ENCODE measurements around the gene LRRC8E.
"Not testable (repeated sequence)": the region's sequence is repeated elsewhere in the genome, so short reads cannot be mapped to it uniquely, and the experiment has no call there.

Gene LRRC8E

GRCh38 chr19:7856109-7856591, 32.2 kb upstream of the LRRC8E start:
- TF ChIP-seq, protein P1, sequence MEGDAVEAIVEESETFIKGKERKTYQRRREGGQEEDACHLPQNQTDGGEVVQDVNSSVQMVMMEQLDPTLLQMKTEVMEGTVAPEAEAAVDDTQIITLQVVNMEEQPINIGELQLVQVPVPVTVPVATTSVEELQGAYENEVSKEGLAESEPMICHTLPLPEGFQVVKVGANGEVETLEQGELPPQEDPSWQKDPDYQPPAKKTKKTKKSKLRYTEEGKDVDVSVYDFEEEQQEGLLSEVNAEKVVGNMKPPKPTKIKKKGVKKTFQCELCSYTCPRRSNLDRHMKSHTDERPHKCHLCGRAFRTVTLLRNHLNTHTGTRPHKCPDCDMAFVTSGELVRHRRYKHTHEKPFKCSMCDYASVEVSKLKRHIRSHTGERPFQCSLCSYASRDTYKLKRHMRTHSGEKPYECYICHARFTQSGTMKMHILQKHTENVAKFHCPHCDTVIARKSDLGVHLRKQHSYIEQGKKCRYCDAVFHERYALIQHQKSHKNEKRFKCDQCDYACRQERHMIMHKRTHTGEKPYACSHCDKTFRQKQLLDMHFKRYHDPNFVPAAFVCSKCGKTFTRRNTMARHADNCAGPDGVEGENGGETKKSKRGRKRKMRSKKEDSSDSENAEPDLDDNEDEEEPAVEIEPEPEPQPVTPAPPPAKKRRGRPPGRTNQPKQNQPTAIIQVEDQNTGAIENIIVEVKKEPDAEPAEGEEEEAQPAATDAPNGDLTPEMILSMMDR (IDR thresholded peaks at IDR 0.05) = no peak
- Histone ChIP-seq H3K4me3 (no peak overlapping the region), H3K27ac (no peak overlapping the region)
- DNase-seq (ENCODE audit: low spot score) = no peak

GRCh38 chr19:7856679-7857663, 31.3 kb upstream of the LRRC8E start:
- no peak overlapping the region for H3K4me3 ChIP-seq
- DNase-seq (ENCODE audit: low spot score) = no peak
- TF ChIP-seq, protein P1 (IDR thresholded peaks at IDR 0.05) = no peak
- no peak overlapping the region for H3K27ac ChIP-seq

DNA sequence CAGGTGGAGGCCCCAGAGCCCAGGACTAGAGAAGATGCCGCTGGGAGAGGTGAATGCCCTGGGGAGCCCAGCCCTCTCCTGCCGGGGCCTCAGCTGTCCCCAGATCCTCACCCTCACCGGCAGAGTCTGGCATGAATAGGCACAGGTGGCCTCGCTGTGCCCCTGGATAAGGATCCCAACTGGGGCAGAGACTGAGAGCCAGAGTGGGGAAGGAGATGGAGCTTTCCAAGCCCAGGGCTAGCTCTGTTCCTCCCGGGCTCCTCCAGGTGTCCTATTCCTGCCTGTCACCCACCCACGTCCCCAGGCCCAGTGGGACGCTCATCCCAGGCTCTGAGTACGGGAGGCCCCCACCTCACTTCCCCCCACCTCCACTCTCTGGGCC, 30.6 kb upstream of the LRRC8E start:
- TF ChIP-seq, protein P1 (IDR thresholded peaks at IDR 0.05) = no peak
- no peak overlapping the region for H3K27ac ChIP-seq

GRCh38 chr19:7858109-7858770, 30.1 kb upstream of the LRRC8E start:
- no peak for DNase-seq (ENCODE audit: low spot score)
- TF ChIP-seq, protein P1 (IDR thresholded peaks at IDR 0.05) = no peak
- no peak overlapping the region for H3K4me3 ChIP-seq
- no peak overlapping the region for H3K27ac ChIP-seq

More for the DNA sequence above, 30.6 kb upstream of the LRRC8E start:
- H3K4me3 ChIP-seq = no peak overlapping the region
- no peak for DNase-seq (ENCODE audit: low spot score)

DNA sequence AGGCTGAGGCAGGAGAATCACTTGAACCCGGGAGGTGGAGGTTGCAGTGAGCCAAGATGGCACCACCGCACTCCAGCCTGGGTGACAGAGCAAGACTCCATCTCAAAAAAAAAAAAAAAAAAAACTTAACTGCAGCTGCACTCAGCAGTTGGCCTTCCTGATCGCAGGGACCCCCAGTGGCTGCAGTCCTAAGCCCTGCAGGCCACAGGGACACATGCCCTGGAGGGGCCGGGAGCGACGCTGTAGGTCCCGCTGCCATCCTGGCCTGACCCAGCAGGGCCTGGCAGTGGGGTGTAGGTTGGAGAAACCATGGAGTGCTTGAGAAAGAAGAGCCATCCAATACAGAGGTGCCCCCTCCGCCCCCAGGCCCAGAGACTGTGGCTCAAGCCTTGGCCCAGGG, 29.2 kb upstream of the LRRC8E start:
- DNase-seq (ENCODE audit: low spot score); H3K27ac ChIP-seq; H3K4me3 ChIP-seq: not testable (repeated sequence)

GRCh38 chr19:7859831-7860713, 28.2 kb upstream of the LRRC8E start:
- TF ChIP-seq, protein P1 (IDR thresholded peaks at IDR 0.05) = no peak
- no peak overlapping the region for H3K27ac ChIP-seq
- no peak overlapping the region for H3K4me3 ChIP-seq
- DNase-seq (ENCODE audit: low spot score) = no peak
